Stimulated activated CD8-positive, alpha-beta memory T cell treated with anti-CD3 and anti-CD28 coated beads, Interleukin-15, amount 100 ng/mL, for 4 hours (primary cell): ENCODE measurements around the gene SCCPDH.
"Not testable (repeated sequence)": the region's sequence is repeated elsewhere in the genome, so short reads cannot be mapped to it uniquely, and the experiment has no call there.

Source experiments
- DNase-seq, 2 donors: peaks; one replicate each; pipeline ENCODE4 v3.0.0-alpha.2; 2020; ENCODE audit warnings: low read depth in 2 of 2

SCCPDH gene

GRCh38 chr1:246705368-246705767, 18.8 kb upstream of the SCCPDH start:
- no peak for DNase-seq

DNA sequence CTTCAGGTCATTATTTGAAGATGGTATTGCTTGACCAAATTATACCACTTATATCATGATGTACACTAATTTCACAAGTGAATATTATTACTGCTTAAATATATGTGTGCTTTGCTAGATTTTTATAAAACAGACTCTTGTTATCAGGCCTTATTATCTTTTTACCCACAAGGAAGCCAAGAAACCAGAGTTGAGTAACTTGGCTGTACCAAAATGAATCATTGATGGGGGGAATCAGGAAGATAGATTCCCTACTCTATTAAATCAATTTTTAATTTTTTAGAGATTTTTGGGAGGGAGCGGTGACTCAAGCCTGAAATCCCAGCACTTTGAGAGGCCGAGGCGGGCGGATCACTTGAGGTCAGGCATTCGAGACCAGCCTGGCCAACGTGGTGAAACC, 16.0 kb upstream of the SCCPDH start:
- DNase-seq: no peak

DNA sequence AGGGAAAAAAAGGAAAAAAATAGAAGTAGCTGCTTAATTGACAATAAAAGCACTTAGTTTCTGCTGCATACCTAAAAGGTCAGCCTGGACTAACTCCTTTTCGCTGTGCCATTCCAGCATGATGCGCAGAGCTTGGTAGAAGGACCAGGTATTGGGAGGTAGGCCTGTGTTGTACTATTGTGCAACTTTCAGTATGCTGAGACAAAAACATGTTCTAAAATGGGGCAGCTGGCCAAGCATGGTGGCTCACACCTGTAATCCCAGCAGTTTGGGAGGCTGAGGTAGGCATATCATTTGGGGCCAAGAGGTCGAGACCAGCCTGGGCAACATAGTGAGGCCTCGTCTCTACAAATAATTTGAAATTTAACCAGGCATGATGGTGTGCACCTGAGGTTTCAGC, 15.0 kb upstream of the SCCPDH start:
- no peak for DNase-seq

DNA sequence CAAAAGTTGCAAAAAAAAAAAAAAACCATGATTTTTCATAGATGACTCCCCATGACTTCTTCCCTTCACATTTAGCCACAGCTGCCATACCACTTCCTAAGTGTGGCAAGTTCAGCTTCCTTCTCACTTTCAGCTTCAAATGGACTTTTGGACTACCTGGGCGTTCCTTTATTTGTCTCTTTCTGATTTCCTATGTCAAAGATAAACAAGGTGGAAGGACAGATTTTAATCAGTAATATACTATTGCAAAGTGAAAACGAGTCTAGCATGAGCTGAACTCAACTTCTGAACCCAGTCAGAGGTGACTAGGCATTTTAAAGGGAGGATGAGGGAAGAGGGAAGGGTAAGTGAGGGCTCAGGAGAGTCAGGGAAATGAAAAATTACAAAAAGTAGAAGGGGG, 14.4 kb upstream of the SCCPDH start:
- DNase-seq: no peak

DNA sequence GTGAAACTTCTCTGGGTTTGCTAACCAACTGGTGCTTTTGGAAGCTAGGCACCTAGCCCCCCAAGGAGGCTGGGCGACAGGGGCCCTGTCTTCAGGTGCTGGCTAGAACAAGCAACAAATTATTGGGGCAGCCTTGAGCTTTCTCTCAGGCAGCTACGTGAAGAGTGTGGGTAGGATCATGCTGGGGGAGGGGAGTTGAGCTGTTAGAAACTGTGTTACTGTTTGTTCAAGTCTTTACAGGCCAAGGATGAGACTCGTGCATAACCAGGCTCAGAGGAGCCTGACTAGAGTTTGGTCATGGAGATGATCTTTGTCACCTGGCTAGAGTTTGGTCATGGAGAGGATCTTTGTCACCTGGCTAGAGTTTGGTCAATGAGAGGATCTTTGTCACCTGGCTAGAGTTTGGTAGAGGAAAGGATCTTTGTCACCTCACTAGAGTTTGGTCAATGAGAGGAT, 12.6 kb upstream of the SCCPDH start:
- no peak for DNase-seq

GRCh38 chr1:246712428-246712827, 11.8 kb upstream of the SCCPDH start:
- DNase-seq: not testable (repeated sequence)

GRCh38 chr1:246719361-246719760, 4.8 kb upstream of the SCCPDH start:
- not testable (repeated sequence) for DNase-seq

DNA sequence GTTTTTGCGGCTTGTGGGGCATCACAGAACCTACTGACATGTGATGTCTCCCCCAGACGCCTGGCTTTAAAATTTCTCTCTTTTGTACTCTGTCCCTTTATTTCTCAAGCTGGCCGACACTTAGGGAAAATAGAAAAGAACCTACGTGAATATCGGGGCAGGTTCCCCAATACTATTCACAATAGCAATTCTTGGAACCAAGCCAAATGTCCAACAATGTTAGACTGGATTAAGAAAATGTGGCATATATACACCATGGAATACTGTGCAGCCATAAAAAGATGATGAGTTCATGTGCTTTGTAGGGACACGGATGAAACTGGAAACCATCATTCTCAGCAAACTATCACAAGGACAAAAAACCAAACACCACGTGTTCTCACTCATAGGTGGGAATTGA, 3.4 kb upstream of the SCCPDH start:
- not testable (repeated sequence) for DNase-seq

- DNase-seq: no peak
Observed at GRCh38 chr1:246722720-246723119, 1.5 kb upstream of the SCCPDH start.

DNA sequence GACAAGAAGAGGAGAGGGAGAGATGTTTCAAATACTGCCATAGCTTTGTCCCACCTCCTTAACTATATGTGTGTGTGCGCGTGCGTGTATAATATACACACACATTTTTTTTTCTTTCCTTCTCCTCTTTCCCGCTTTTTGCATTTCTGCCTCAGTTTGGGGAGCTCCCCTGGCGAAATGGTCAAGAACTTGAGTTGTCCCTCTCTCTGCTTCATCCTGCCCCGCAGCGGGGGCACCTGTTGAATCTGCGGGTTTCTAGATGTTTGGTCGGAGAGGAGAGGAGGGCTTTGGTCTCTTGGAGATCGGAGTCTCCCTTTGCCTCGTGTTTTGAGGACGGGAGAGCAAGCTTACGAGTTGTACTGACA, 504 bp downstream of the SCCPDH start:
- no peak for DNase-seq

DNA sequence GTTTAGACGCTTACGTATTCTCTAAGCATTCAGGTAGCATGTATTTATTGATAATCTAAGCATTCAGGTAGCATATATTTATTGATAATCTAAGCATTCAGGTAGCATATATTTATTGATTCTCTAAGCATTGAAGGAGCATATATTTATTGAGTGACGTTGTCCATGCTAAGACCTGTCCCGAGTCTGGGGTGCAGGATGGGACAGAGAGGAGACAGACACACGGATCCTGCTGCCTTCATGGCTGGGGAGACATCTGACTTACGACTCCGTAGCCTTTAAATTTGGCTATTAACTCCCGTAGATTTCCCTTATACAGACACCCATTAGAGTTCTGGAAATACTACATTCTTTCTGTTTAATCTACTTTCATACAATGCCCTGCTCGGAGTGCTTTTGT, 982 bp downstream of the SCCPDH start:
- no peak for DNase-seq

DNA sequence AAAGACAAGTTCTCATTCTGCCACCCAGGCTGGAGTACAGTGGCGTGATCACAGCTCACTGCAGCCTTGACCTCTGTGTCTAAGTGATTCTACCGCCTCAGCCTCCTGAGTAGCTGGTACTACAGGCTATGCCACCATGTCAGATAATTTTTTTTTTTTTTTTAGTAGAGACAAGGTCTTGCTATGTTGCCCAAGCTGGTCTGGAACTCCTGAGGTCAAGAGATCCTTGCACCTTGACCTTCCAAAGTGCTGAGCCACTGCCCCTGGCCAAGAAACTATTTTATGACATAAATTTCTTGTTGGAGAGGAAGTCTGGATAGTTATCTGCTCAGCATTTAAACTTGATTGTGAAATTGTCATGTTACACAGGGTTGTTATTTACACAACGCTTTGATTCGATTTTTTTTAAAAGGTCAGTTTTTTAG, 2.1 kb downstream of the SCCPDH start:
- DNase-seq: no peak

- no peak for DNase-seq
Observed at GRCh38 chr1:246726881-246727280, 2.7 kb downstream of the SCCPDH start.

- DNase-seq: no peak
Observed at GRCh38 chr1:246727594-246727993, 3.4 kb downstream of the SCCPDH start.

GRCh38 chr1:246728311-246728710, 4.1 kb downstream of the SCCPDH start:
- no peak for DNase-seq

DNA sequence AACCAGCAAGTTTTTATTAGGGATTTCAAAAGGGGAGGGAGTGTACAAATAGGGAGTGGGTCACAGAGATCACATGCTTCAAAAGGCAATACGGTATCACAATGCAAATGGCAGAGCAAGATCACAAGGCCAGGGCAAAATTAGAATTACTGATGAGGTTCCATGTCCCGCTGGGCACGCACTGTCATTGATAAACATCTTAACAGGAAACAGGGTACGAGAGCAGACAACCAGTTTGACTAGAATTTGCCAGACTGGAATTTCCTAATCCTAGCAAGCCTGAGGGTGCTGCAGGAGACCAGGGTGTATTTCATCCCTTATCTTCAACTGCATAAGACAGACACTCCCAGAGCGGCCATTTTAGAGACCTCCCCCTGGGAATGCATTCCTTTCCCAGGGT, 4.8 kb downstream of the SCCPDH start:
- DNase-seq: not testable (repeated sequence)

DNA sequence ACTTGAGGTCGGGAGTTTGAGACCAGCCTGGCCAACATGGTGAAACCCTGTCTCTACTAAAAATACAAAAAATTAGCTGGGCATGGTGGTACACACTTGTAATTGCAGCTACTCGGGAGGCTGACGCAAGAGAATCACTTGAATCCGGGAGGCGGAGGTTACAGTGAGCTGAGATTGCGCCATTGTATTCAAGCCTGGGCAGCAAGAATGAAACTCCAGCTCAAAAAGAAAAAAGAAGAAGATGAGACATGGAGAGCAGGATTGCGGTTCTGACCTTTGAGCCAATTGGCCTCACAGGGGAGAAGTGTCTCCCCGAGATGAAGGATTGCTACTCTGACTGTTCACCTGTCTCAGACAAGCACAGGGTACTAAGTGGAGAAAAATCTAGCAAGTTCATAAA, 6.6 kb downstream of the SCCPDH start:
- DNase-seq: no peak

DNA sequence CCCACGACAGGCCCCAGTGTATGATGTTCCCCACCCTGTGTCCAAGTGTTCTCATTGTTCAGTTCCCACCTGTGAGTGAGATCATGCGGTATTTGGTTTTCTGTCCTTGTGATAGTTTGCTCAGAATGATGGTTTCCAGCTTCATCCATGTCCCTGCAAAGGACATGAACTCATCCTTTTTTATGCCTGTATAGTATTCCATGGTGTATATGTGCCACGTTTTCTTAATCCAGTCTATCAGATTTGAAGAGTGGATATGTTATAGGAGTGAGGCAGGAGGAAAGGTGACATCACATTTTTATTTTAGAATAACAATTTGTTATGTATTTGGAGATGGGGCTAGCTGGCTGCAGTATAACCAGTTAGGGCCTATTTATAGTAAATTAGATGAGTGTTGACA, 7.7 kb downstream of the SCCPDH start:
- DNase-seq: not testable (repeated sequence)

GRCh38 chr1:246733704-246734103, 9.5 kb downstream of the SCCPDH start:
- DNase-seq: no peak

DNA sequence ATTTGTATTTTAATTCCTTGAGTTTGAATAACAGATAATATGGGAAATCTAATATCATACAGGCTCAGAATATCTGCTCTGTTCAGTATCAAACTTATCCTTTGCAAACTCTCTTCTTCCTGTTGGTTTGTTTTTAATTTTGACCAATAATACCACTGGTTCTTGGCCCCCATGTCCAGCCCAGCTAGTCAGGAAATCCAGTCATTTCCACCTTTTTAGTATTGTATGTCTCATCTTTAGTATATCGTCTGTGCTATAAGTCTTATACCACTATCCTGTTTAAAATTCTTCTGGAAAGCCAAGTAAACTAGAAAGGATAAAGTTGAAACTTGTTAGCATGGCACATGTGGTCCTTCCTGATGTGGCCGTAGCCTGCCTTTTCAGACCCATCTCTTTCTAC, 10.7 kb downstream of the SCCPDH start:
- no peak for DNase-seq

GRCh38 chr1:246735735-246736134, 11.5 kb downstream of the SCCPDH start:
- no peak for DNase-seq

DNA sequence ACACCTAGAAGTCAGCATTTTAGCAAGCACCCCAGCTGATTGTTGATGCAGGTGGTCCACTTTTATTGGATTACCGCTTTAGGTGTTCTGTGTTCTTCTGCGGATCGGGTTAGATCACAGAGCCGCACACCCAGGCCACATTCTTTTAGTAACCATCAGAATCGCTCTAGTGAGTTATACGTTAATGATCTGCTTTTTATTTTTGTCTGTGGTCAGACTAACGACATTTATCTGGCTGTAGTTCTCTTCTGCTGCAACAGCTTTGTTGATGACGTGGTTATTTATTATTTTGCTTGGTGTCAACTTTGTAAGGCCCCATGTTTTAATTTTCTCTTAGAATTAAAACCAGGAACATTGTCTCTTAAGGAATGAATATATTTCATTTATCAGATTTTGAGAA, 18.2 kb downstream of the SCCPDH start:
- DNase-seq: no peak

GRCh38 chr1:246746155-246746554, 21.9 kb downstream of the SCCPDH start:
- DNase-seq: not testable (repeated sequence)

GRCh38 chr1:246748006-246748405, 23.8 kb downstream of the SCCPDH start:
- no peak for DNase-seq

DNA sequence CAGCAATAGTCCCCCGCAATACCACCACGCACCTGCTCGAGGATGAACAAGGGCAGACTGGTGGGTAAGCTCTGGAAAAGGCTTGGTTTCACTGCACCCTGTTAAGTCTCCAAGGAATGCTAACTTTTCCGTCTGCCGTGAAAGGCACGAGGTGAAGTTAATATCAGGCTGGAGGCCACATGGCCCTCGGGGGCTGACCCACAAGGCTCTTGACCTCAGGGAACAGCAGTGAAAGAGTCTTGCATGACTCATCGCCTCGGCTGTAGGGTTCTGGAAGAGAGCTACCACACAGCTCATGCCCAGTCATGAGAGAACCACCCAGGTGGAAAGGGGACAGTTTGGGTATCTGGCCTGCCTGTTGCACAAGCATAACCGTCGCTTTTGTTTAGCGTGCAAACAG, 24.7 kb downstream of the SCCPDH start:
- DNase-seq: no peak
